ENCODE data around the gene NPAS3. TPM values are rescaled to one million over a fixed set of nuclear protein-coding genes. Genes with fewer than 3 reads are reported as not detected.

The NPAS3 gene
- total RNA-seq, 4 donors from 2014 or later = 0.51 to 15.2 (median 6.6) TPM

DNA sequence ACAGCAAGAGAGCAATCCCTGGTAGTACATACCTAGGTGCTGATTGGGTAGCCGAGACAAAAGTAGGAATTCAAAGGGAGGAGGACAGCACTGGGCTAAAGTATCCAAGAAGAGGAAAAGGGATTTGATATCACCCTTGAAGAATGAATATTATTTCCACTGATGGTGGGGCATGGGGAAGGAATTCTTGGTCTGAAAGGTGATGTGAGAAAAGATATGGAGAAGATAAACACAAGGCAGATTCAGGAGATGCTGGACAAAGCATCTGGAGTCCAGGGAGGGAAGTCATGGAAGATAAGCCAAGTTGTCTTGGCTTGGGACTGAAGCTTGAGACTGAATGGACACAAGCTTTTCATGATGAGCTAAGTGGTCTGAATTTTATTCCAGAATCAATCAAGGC is 818.2 kb downstream of the NPAS3 start:
- intact Hi-C loops (cut with DNase I; ENCODE audit: low total_unique reads) = no loop called here
- no peaks in the 10 kb centered on the region for H3K36me3 ChIP-seq
- no peak overlapping the region for H3K4me3 ChIP-seq
- no peaks in the 10 kb centered on the region for H3K9me3 ChIP-seq
- no peaks in the 10 kb centered on the region for H3K4me1 ChIP-seq
- no peak for TF ChIP-seq POLR2A (IDR thresholded peaks at IDR 0.05)
- TF ChIP-seq, protein P1, sequence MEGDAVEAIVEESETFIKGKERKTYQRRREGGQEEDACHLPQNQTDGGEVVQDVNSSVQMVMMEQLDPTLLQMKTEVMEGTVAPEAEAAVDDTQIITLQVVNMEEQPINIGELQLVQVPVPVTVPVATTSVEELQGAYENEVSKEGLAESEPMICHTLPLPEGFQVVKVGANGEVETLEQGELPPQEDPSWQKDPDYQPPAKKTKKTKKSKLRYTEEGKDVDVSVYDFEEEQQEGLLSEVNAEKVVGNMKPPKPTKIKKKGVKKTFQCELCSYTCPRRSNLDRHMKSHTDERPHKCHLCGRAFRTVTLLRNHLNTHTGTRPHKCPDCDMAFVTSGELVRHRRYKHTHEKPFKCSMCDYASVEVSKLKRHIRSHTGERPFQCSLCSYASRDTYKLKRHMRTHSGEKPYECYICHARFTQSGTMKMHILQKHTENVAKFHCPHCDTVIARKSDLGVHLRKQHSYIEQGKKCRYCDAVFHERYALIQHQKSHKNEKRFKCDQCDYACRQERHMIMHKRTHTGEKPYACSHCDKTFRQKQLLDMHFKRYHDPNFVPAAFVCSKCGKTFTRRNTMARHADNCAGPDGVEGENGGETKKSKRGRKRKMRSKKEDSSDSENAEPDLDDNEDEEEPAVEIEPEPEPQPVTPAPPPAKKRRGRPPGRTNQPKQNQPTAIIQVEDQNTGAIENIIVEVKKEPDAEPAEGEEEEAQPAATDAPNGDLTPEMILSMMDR (IDR thresholded peaks at IDR 0.05) = no peak
- no peaks in the 10 kb centered on the region for H3K27me3 ChIP-seq
- H3K27ac ChIP-seq = no peak overlapping the region
- DNase-seq = no peak

DNA sequence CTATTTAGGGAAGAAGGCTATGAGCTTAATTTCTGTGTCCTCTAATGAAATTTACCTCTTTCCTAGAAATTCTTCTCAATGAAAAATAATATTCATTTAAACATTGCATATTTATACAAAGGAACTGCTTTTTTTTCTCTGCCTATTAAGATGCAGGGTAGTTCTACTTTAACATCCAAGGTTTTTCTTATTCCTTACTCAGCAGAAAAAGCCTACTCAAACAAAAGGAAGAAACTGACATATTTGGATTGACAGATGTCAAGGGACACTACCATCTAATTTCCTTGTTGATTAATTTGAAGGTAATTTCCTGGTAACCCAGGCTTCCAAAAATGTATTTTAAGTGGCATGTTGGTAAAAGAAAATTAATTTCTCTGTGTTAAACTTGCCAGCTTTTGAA is 819.9 kb downstream of the NPAS3 start:
- no peaks in the 10 kb centered on the region for H3K36me3 ChIP-seq
- H3K9me3 ChIP-seq = no peaks in the 10 kb centered on the region
- H3K27me3 ChIP-seq = no peaks in the 10 kb centered on the region
- intact Hi-C loops (cut with DNase I; ENCODE audit: low total_unique reads) = no loop called here
- no peak for TF ChIP-seq POLR2A (IDR thresholded peaks at IDR 0.05)
- TF ChIP-seq, protein P1 (IDR thresholded peaks at IDR 0.05) = no peak
- H3K4me3 ChIP-seq = no peak overlapping the region
- no peak for DNase-seq
- no peaks in the 10 kb centered on the region for H3K4me1 ChIP-seq
- H3K27ac ChIP-seq = no peak overlapping the region

DNA sequence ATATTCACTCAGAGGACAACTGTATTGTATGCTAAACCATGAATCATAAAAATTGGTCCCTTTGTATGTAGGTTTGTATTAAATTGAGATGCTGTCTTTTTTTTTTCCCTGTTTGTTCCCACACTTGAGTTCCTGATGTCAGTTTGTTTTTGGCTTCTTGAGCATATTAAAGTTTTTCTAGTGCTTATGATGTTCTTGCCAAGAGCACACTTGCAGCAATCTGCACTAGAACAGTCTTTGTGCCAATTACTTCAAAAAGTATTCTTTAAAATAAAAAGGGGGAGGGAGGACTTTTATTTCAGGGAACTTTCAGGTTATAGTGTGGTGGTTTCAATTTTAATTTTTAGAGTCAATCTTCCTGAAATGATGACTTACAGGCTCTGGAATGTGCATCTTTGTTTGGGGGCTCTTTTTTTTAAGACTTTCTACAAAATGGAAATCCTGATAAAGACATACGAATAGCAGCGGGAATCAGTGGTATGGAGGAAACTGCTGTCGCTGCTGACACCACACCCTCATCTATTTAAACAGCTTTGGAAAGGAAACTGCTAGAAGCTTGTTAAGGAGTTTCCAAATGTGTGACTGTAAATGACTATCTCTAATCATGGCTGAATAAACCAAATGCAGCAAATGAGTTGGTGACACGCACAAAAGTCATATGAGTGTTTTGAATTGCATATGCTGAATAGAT is 823.6 kb downstream of the NPAS3 start:
- H3K27ac ChIP-seq = no peak overlapping the region
- TF ChIP-seq POLR2A (IDR thresholded peaks at IDR 0.05) = no peak
- TF ChIP-seq, protein P1 (IDR thresholded peaks at IDR 0.05) = no peak
- H3K4me1 ChIP-seq = no peaks in the 10 kb centered on the region
- H3K36me3 ChIP-seq = no peaks in the 10 kb centered on the region
- intact Hi-C loops (cut with DNase I; ENCODE audit: low total_unique reads) = no loop called here
- no peaks in the 10 kb centered on the region for H3K27me3 ChIP-seq
- DNase-seq = no peak
- no peaks in the 10 kb centered on the region for H3K9me3 ChIP-seq
- no peak overlapping the region for H3K4me3 ChIP-seq

DNA sequence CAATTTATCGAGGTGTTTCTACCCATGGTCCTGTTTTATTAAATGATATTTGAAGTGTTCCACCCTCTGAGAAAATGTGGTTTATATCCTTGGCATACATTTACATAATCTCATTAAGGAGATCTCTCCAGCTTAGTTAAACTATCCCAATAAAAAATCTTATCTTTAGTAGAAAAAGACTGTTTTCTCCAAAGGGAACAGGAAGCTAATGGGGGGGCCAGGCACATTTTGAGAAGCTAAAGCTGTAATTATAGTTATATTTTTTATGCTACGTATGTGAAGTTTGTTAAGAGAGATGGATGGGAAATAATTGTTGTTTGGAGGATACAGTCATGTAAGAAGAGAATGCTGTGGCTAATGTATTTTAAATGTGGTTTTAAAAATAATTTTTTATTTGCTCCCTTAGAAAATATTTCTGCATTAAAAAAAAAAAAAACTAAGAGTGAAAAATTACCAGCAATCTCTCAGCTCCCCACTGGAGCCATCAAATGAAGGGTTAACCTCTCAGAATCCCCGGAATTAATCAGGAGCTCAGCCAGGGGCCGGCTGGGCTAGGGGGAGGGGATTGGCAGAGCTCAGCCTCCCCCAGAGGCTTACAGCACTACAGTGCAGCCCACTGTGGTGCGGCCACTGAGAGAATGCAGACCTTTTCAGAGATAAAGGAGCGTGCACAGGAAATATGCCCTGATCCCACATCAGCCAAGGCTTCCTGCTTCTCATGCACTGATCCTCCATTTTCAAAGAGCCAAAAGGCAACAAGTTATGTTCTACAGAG is 826.4 kb downstream of the NPAS3 start:
- intact Hi-C loops (cut with DNase I; ENCODE audit: low total_unique reads) = no loop called here
- Histone ChIP-seq H3K27me3 (no peaks in the 10 kb centered on the region), H3K4me3 (no peak overlapping the region), H3K27ac (no peak overlapping the region), H3K9me3 (no peaks in the 10 kb centered on the region), H3K36me3 (no peaks in the 10 kb centered on the region), H3K4me1 (no peaks in the 10 kb centered on the region)
- peak in 1 of 2 donors; percentile 15 for DNase-seq
- TF ChIP-seq, protein P1 (IDR thresholded peaks at IDR 0.05) = no peak

Data from uterus (tissue), 4 donors.